Stomach smooth muscle (tissue), 2 donors: ENCODE measurements around the gene SNX6.
"Not testable (repeated sequence)": the region's sequence is repeated elsewhere in the genome, so short reads cannot be mapped to it uniquely, and the experiment has no call there.

Experiments
- H3K27ac ChIP-seq: one replicate; pipeline ENCODE4 v1.7.0; 2013; ENCODE audit warnings: mild to moderate bottlenecking, low read length, inconsistent platforms
- H3K27me3 ChIP-seq, 2 donors: one replicate each; pipeline ENCODE4 v1.7.0; 2013; ENCODE audit warnings: low read length in 2 of 2; ENCODE audit not compliant: insufficient read depth in 2 of 2, control insufficient read depth in 1 of 2
- H3K36me3 ChIP-seq, 2 donors: one replicate each; pipeline ENCODE4 v1.7.0; 2013; ENCODE audit warnings: low read length in 2 of 2; ENCODE audit not compliant: control insufficient read depth in 2 of 2, insufficient read depth in 2 of 2
- H3K4me1 ChIP-seq: one replicate; pipeline ENCODE4 v1.7.0; 2013; ENCODE audit warnings: low read length; ENCODE audit not compliant: control insufficient read depth, insufficient read depth
- H3K4me3 ChIP-seq, 2 donors: one replicate each; pipeline ENCODE4 v1.7.0; 2013; ENCODE audit warnings: low read length in 2 of 2
- H3K9ac ChIP-seq, 2 donors: one replicate each; pipeline ENCODE4 v1.7.0; 2013; ENCODE audit warnings: low read length in 2 of 2, mild to moderate bottlenecking in 1 of 2
- H3K9me3 ChIP-seq, 2 donors: one replicate each; pipeline ENCODE4 v1.7.0; 2013; ENCODE audit warnings: low read length in 2 of 2; ENCODE audit not compliant: control insufficient read depth in 2 of 2
- donor health status: healthy.
- donor health status: Pancreatic carcinoma.

SNX6 gene

GRCh38 chr14:34522496-34522895, 107.5 kb downstream of the SNX6 start:
- Histone ChIP-seq H3K36me3 (peaks cover 42% of the 10 kb centered on the region in 2 donors), H3K27me3 (no peaks in the 10 kb centered on the region), H3K4me1 (no peaks in the 10 kb centered on the region), H3K9me3 (no peaks in the 10 kb centered on the region), H3K27ac (no peak overlapping the region), H3K9ac (no peak overlapping the region), H3K4me3 (no peak overlapping the region)

- H3K9me3 ChIP-seq, H3K4me1 ChIP-seq, H3K4me3 ChIP-seq, H3K9ac ChIP-seq, H3K27ac ChIP-seq, H3K27me3 ChIP-seq: not testable (repeated sequence)
- peaks cover 36 to 39% of the 10 kb centered on the region in 2 donors for H3K36me3 ChIP-seq
Observed at GRCh38 chr14:34521071-34521470, 108.9 kb downstream of the SNX6 start.

- not testable (repeated sequence) for H3K4me3 ChIP-seq, H3K9ac ChIP-seq, H3K4me1 ChIP-seq, H3K27me3 ChIP-seq, H3K27ac ChIP-seq, H3K9me3 ChIP-seq
- peaks cover 34 to 43% of the 10 kb centered on the region in 2 donors for H3K36me3 ChIP-seq
Observed at GRCh38 chr14:34520304-34520970, 109.5 kb downstream of the SNX6 start.
